ENCODE data around the gene METTL15. TPM values are rescaled to one million over a fixed set of nuclear protein-coding genes. Genes with fewer than 3 reads are reported as not detected.
"Not testable (repeated sequence)": the region's sequence is repeated elsewhere in the genome, so short reads cannot be mapped to it uniquely, and the experiment has no call there.

METTL15 gene
- total and polyA plus RNA-seq, 3 experiments from 2014 or later = 7.9 to 15.3 (median 14.1) TPM

DNA sequence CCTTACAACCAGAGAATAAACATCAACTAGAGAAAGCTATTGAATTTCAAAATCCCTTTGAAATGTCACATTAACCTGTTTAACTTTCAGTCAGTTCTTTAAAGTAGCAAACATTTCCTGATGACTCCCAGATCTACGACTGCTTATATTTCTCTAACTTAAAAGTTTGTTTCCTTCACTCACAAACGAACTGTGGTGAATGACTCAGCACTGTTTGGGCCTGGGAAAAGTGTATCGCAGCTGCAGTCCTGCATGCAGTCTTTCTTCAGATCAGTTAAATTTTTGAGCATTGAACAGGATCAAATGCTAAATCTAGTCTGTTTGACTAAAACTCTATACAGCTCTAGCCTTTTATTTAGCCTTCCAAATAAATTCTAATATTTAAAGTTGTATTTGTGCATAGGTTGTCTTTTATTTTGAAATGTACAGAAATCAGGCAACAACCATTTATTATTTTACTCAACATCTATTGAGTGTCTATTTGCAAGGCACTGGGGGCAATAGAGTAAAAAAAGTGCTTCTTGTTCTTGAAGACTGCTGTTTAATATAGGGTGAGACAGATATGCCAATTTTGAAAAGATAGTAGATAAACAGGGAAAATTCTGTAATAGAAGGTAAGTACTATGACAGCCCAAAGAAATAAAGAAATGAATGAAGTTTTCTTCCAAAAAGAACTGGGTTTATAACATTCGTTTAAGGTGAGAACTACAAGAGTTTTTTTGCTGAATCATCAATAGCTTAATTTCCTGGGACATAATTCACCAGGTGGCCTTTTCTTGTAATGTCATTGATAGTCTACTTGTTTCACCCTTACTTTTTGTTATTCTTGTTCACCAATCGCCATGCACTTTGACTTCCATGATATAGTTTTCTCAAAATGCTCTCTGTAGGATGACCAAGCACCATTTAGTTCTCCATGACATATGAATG, 235.4 kb downstream of the METTL15 start:
- peaks cover 0 to 2% of the 10 kb centered on the region in 2 donors for H3K27me3 Mint-ChIP-seq
- ChIA-PET CTCF (no interaction called here), POLR2A (no interaction called here)
- no peak overlapping the region for H3K4me3 Mint-ChIP-seq
- H3K9me3 Mint-ChIP-seq = peaks cover 10 to 30% (median 24%) of the 10 kb centered on the region in 5 donors
- no peaks in the 10 kb centered on the region for H3K27me3 ChIP-seq (ENCODE audit: insufficient read depth, low read length, poor library complexity, severe bottlenecking)
- no peak overlapping the region for H3K27ac Mint-ChIP-seq
- H3K27ac ChIP-seq (ENCODE audit: low read depth, low read length) = no peak overlapping the region
- H3K4me1 Mint-ChIP-seq = no peaks in the 10 kb centered on the region
- DNase-seq = no peak
- peaks cover 0 to 1% (median 0%) of the 10 kb centered on the region in 3 donors for H3K36me3 Mint-ChIP-seq
- H3K36me3 ChIP-seq (ENCODE audit: insufficient read depth, low read length) = no peaks in the 10 kb centered on the region
- H3K4me3 ChIP-seq (ENCODE audit: low read length) = no peak overlapping the region
- H3K9me3 ChIP-seq (ENCODE audit: low read length) = peaks cover 5% of the 10 kb centered on the region
- H3K4me1 ChIP-seq (ENCODE audit: insufficient read depth, low read length) = no peaks in the 10 kb centered on the region

DNA sequence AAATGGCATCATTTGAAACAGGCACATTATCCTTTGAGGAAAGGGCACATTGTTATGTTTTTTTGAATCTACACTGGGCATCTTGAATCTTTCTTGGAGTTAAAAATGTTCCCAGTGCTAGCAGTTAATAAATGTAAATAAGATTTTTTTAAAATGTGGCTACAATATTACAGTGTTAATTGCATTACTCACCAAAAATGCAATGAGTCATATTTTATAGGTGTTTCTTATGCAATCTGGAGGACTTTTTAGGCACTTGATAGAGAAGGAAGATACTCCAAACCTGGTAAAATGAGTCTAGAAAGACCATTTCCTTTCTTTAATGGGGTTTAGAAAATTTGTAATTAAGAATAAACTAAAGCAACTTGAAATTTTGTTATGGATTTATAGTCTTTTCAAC, 238.0 kb downstream of the METTL15 start:
- no peaks in the 10 kb centered on the region for H3K4me1 ChIP-seq (ENCODE audit: insufficient read depth, low read length)
- H3K9me3 ChIP-seq (ENCODE audit: low read length) = no peaks in the 10 kb centered on the region
- POLR2A ChIA-PET = no interaction called here
- H3K27me3 ChIP-seq (ENCODE audit: insufficient read depth, low read length, poor library complexity, severe bottlenecking) = no peaks in the 10 kb centered on the region
- H3K27ac ChIP-seq (ENCODE audit: low read depth, low read length) = no peak overlapping the region
- no peak overlapping the region for H3K4me3 ChIP-seq (ENCODE audit: low read length)
- Mint-ChIP-seq H3K36me3 (no peaks in the 10 kb centered on the region), H3K4me1 (no peaks in the 10 kb centered on the region), H3K9me3 (peaks cover 1 to 10% (median 5%) of the 10 kb centered on the region in 5 donors), H3K27me3 (peaks cover 0 to 2% of the 10 kb centered on the region in 2 donors), H3K27ac (no peak overlapping the region), H3K4me3 (no peak overlapping the region)
- DNase-seq = no peak
- CTCF ChIA-PET = no interaction called here
- H3K36me3 ChIP-seq (ENCODE audit: insufficient read depth, low read length) = no peaks in the 10 kb centered on the region

DNA sequence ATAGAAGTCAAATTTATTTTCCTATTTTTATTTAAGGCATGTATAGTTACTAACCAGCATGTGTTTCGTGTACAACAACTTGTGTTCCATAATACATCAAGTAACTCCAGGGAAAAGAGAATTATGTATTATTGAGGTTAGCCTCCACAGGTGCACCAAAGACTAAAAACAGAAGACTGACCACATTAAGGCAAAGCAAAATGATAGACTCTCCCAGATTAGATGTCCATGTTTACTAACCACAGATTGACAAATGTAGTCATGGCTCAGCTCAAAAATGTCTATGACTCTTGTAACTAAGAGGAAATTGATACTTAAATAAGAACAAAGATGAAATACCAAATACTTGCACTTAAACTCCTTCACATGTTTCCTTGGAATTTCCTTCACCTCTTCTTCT, 238.5 kb downstream of the METTL15 start:
- H3K4me3 Mint-ChIP-seq = no peak overlapping the region
- Histone ChIP-seq H3K27ac (ENCODE audit: low read depth, low read length) (no peak overlapping the region), H3K4me3 (ENCODE audit: low read length) (no peak overlapping the region), H3K4me1 (ENCODE audit: insufficient read depth, low read length) (no peaks in the 10 kb centered on the region), H3K9me3 (ENCODE audit: low read length) (no peaks in the 10 kb centered on the region), H3K27me3 (ENCODE audit: insufficient read depth, low read length, poor library complexity, severe bottlenecking) (no peaks in the 10 kb centered on the region), H3K36me3 (ENCODE audit: insufficient read depth, low read length) (no peaks in the 10 kb centered on the region)
- H3K4me1 Mint-ChIP-seq = no peaks in the 10 kb centered on the region
- H3K9me3 Mint-ChIP-seq = peaks cover 0 to 7% (median 3%) of the 10 kb centered on the region in 5 donors
- no peaks in the 10 kb centered on the region for H3K36me3 Mint-ChIP-seq
- ChIA-PET CTCF (no interaction called here), POLR2A (no interaction called here)
- H3K27me3 Mint-ChIP-seq = peaks cover 0 to 2% of the 10 kb centered on the region in 2 donors
- H3K27ac Mint-ChIP-seq = no peak overlapping the region
- no peak for DNase-seq

DNA sequence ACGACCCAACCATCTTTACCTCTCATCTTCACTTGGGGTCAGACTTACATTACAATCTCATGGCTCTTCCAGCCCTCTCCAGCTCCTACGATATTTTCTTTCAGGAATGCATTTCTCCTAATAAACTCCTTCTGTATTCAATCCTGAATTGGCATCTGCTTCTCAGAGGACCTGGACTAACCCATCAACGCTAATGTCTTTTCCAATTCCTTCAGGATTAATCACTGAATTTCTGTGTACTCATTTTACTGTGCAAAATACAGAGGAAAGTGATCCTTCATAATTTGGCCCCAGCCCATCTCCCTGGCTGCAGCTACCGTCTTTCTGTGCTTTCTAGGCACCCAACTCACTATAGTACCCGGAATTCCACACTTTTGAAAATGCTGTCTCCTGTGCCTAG, 239.2 kb downstream of the METTL15 start:
- Histone ChIP-seq H3K9me3 (ENCODE audit: low read length) (no peaks in the 10 kb centered on the region), H3K4me3 (ENCODE audit: low read length) (no peak overlapping the region), H3K27me3 (ENCODE audit: insufficient read depth, low read length, poor library complexity, severe bottlenecking) (no peaks in the 10 kb centered on the region), H3K4me1 (ENCODE audit: insufficient read depth, low read length) (no peaks in the 10 kb centered on the region), H3K27ac (ENCODE audit: low read depth, low read length) (no peak overlapping the region), H3K36me3 (ENCODE audit: insufficient read depth, low read length) (no peaks in the 10 kb centered on the region)
- DNase-seq = no peak
- ChIA-PET POLR2A (no interaction called here), CTCF (no interaction called here)
- Mint-ChIP-seq H3K4me1 (no peaks in the 10 kb centered on the region), H3K9me3 (peaks cover 0 to 7% (median 3%) of the 10 kb centered on the region in 5 donors), H3K27ac (no peak overlapping the region), H3K27me3 (peaks cover 0 to 2% of the 10 kb centered on the region in 2 donors), H3K36me3 (no peaks in the 10 kb centered on the region), H3K4me3 (no peak overlapping the region)

DNA sequence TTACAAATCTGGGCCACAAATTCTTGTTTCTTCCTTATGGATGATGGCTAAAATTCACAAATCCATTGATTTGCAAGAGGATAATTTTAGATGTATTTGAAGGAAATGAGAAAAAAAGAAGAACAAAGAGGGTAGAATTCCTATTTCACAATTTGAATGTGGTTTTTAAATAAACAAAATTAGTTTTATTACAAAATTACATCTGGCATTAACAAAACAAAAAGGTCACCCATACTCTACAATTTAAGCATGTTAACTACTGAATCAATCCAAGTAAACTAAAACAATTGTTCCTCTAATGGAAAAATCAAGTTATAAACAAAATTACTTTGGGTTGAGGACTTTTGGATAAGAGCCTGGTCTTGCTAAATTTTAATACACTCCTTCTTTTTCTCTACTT, 242.0 kb downstream of the METTL15 start:
- CTCF ChIA-PET = interaction anchor here (1.5 kb wide), 1 partner anchor 11 kb away, joined by 4 read pairs; no protein-coding TSS in a partner anchor
- no peak for DNase-seq
- H3K27ac Mint-ChIP-seq = no peak overlapping the region
- Histone ChIP-seq H3K27ac (ENCODE audit: low read depth, low read length) (no peak overlapping the region), H3K27me3 (ENCODE audit: insufficient read depth, low read length, poor library complexity, severe bottlenecking) (no peaks in the 10 kb centered on the region), H3K4me1 (ENCODE audit: insufficient read depth, low read length) (no peaks in the 10 kb centered on the region), H3K9me3 (ENCODE audit: low read length) (no peaks in the 10 kb centered on the region), H3K36me3 (ENCODE audit: insufficient read depth, low read length) (no peaks in the 10 kb centered on the region), H3K4me3 (ENCODE audit: low read length) (no peak overlapping the region)
- no peaks in the 10 kb centered on the region for H3K36me3 Mint-ChIP-seq
- peaks cover 0 to 2% of the 10 kb centered on the region in 2 donors for H3K27me3 Mint-ChIP-seq
- peaks cover 0 to 7% (median 0%) of the 10 kb centered on the region in 5 donors for H3K9me3 Mint-ChIP-seq
- H3K4me3 Mint-ChIP-seq = no peak overlapping the region
- POLR2A ChIA-PET = interaction anchor here (0.6 kb wide), 1 partner anchor 1022 kb away, joined by 3 read pairs; no protein-coding TSS in a partner anchor
- H3K4me1 Mint-ChIP-seq = no peaks in the 10 kb centered on the region

DNA sequence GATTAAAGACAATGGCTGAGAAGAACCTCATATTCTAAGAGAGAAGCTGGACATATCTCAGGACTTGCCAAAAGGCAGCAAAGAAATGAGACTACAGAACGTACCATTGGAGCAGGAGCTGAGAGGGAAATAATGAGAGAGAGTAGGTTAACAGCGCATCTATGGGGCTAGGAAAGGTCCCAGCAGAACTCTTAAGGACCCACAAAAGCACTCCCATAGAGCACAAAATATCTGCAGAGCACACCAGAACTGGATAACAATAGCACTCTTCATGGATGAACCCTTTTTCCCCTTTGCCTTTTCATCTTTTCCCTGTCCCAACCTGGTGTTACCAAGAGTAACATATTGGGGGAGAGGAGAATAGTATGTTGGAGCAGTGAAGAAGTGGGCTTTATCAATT, 245.8 kb downstream of the METTL15 start:
- Histone ChIP-seq H3K9me3 (ENCODE audit: low read length) (no peaks in the 10 kb centered on the region), H3K4me1 (ENCODE audit: insufficient read depth, low read length) (no peaks in the 10 kb centered on the region), H3K27ac (ENCODE audit: low read depth, low read length) (no peak overlapping the region), H3K27me3 (ENCODE audit: insufficient read depth, low read length, poor library complexity, severe bottlenecking) (no peaks in the 10 kb centered on the region), H3K4me3 (ENCODE audit: low read length) (no peak overlapping the region), H3K36me3 (ENCODE audit: insufficient read depth, low read length) (no peaks in the 10 kb centered on the region)
- Mint-ChIP-seq H3K4me1 (no peaks in the 10 kb centered on the region), H3K9me3 (peaks cover 0 to 7% (median 0%) of the 10 kb centered on the region in 5 donors), H3K27ac (no peak overlapping the region), H3K27me3 (no peaks in the 10 kb centered on the region), H3K4me3 (no peak overlapping the region), H3K36me3 (no peaks in the 10 kb centered on the region)
- ChIA-PET POLR2A (no interaction called here), CTCF (no interaction called here)
- DNase-seq = no peak

DNA sequence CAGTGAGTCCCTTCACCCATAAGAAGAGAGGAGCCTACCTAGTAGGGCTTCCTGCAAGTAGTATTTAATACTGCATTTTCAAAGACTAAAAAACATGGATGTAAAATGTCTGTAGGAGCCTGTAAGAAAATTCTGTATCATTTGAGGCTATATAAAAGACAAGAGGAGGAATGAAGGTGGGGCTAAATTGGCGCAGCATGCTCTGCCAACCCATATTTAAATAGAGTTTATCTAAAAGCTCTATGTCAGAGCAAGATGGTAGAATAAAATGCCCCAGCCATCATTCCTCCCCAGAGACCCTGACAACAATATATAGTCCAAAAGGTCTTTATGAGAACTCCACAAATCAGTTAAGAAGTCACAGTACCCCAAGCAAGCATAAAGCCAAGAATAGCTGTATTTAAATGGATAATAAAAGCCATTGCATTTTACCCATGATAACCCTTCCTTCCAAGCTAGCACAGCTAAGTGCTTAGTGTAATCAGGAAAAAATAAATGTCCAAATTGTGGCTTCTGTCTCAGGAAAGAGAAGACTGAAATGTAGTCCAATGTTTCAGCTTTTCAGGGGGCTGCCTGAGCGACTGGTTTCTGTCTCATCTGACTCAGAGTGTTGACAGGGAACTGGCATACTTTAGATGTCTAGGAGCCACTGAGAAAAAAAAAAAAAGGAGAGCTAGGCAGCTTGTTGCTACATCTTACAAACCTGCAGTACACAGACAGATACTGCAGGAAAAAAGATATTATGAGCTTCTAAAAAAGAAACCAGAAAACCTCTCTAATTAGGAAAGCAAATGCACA, 258.6 kb downstream of the METTL15 start:
- Histone ChIP-seq H3K9me3 (ENCODE audit: low read length) (no peaks in the 10 kb centered on the region), H3K4me3 (ENCODE audit: low read length) (no peak overlapping the region), H3K27ac (ENCODE audit: low read depth, low read length) (no peak overlapping the region), H3K4me1 (ENCODE audit: insufficient read depth, low read length) (no peaks in the 10 kb centered on the region), H3K36me3 (ENCODE audit: insufficient read depth, low read length) (no peaks in the 10 kb centered on the region), H3K27me3 (ENCODE audit: insufficient read depth, low read length, poor library complexity, severe bottlenecking) (no peaks in the 10 kb centered on the region)
- Mint-ChIP-seq H3K36me3 (peaks cover 1 to 22% (median 7%) of the 10 kb centered on the region in 3 donors), H3K27ac (no peak overlapping the region), H3K27me3 (peaks cover 0 to 6% of the 10 kb centered on the region in 2 donors), H3K4me1 (no peaks in the 10 kb centered on the region), H3K4me3 (no peak overlapping the region), H3K9me3 (peaks cover 26 to 58% (median 45%) of the 10 kb centered on the region in 5 donors)
- ChIA-PET POLR2A (no interaction called here), CTCF (no interaction called here)
- no peak for DNase-seq

DNA sequence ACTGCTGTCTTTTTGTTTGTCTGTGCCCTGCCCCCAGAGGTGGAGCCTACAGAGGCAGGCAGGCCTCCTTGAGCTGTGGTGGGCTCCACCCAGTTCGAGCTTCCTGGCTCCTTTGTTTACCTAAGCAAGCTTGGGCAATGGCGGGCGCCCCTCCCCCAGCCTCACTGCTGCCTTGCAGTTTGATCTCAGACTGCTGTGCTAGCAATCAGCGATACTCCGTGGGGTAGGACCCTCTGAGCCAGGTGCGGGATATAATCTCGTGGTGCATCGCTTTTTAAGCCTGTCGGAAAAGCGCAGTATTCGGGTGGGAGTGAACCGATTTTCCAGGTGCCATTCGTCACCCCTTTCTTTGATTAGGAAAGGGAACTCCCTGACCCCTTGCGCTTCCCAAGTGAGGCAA, 269.9 kb downstream of the METTL15 start:
- H3K9me3 ChIP-seq (ENCODE audit: low read length); CTCF ChIA-PET; H3K36me3 ChIP-seq (ENCODE audit: insufficient read depth, low read length); H3K4me3 Mint-ChIP-seq; H3K4me3 ChIP-seq (ENCODE audit: low read length); H3K27ac Mint-ChIP-seq; H3K27me3 ChIP-seq (ENCODE audit: insufficient read depth, low read length, poor library complexity, severe bottlenecking); POLR2A ChIA-PET; H3K27ac ChIP-seq (ENCODE audit: low read depth, low read length); H3K27me3 Mint-ChIP-seq; H3K4me1 ChIP-seq (ENCODE audit: insufficient read depth, low read length); H3K4me1 Mint-ChIP-seq; H3K36me3 Mint-ChIP-seq: not testable (repeated sequence)
- peak in 1 of 5 donors; percentile 31 for DNase-seq
- H3K9me3 Mint-ChIP-seq = peaks cover 25 to 36% (median 27%) of the 10 kb centered on the region in 5 donors

Measured in CD8-positive, alpha-beta memory T cell (primary cell).